ENCODE results near the gene DOCK7. TPM values are rescaled to one million over a fixed set of nuclear protein-coding genes. Genes with fewer than 3 reads are reported as not detected.

DOCK7 gene
- total RNA-seq, 1 experiment from 2014 or later, result 46.9 TPM

GRCh38 chr1:62728963-62729362 lies 40.8 kb upstream of the DOCK7 start:
- no peak for TF ChIP-seq CTCF (IDR thresholded peaks at IDR 0.05; ENCODE audit: unreplicated experiment)
- H3K4me3 Mint-ChIP-seq (ENCODE audit: unreplicated experiment), result no peak overlapping the region
- no peaks in the 10 kb centered on the region for H3K9me3 Mint-ChIP-seq (ENCODE audit: unreplicated experiment)
- no TSS peak for BruUV-seq (replicated peaks)
- POLR2A ChIA-PET, result interaction anchor here (0.7 kb wide), 1 partner anchor 345 kb away, joined by 3 read pairs; no protein-coding TSS in a partner anchor
- no peak overlapping the region for H3K27ac Mint-ChIP-seq (ENCODE audit: low read depth, unreplicated experiment)
- no peaks in the 10 kb centered on the region for H3K27me3 Mint-ChIP-seq (ENCODE audit: insufficient read depth, unreplicated experiment)
- no peak for DNase-seq (ENCODE audit: unreplicated experiment)
- CTCF ChIA-PET, result interaction anchor here (0.6 to 1.4 kb wide), 3 partner anchors 33 to 221 kb away, joined by 3 to 5 read pairs (median 4); no protein-coding TSS in a partner anchor
- H3K4me1 Mint-ChIP-seq (ENCODE audit: insufficient read depth, unreplicated experiment), result peaks cover 5% of the 10 kb centered on the region
- H3K36me3 Mint-ChIP-seq (ENCODE audit: insufficient read depth, unreplicated experiment), result no peaks in the 10 kb centered on the region
- intact Hi-C loops (cut with micrococcal nuclease), result no loop called here

- ChIA-PET CTCF (interaction anchor here (0.8 to 1.4 kb wide), 3 partner anchors 22 to 220 kb away, joined by 3 to 4 read pairs (median 3); no protein-coding TSS in a partner anchor), POLR2A (no interaction called here)
- no TSS peak for BruUV-seq (replicated peaks)
- intact Hi-C loops (cut with micrococcal nuclease), result no loop called here
- Mint-ChIP-seq H3K9me3 (ENCODE audit: unreplicated experiment) (no peaks in the 10 kb centered on the region), H3K36me3 (ENCODE audit: insufficient read depth, unreplicated experiment) (no peaks in the 10 kb centered on the region), H3K4me3 (ENCODE audit: unreplicated experiment) (no peak overlapping the region), H3K27ac (ENCODE audit: low read depth, unreplicated experiment) (no peak overlapping the region), H3K27me3 (ENCODE audit: insufficient read depth, unreplicated experiment) (no peaks in the 10 kb centered on the region), H3K4me1 (ENCODE audit: insufficient read depth, unreplicated experiment) (peaks cover 5% of the 10 kb centered on the region)
- no peak for TF ChIP-seq CTCF (IDR thresholded peaks at IDR 0.05; ENCODE audit: unreplicated experiment)
- DNase-seq (ENCODE audit: unreplicated experiment), result no peak
These were observed 39.6 kb upstream of the DOCK7 start for GRCh38 chr1:62727656-62728407.

- POLR2A ChIA-PET, result interaction anchor here (1.5 kb wide), 1 partner anchor 20 kb away, joined by 3 read pairs; no protein-coding TSS in a partner anchor
- BruUV-seq (replicated peaks), result no TSS peak
- TF ChIP-seq CTCF (IDR thresholded peaks at IDR 0.05; ENCODE audit: unreplicated experiment), result no peak
- Mint-ChIP-seq H3K27ac (ENCODE audit: low read depth, unreplicated experiment) (no peak overlapping the region), H3K36me3 (ENCODE audit: insufficient read depth, unreplicated experiment) (no peaks in the 10 kb centered on the region), H3K4me3 (ENCODE audit: unreplicated experiment) (no peak overlapping the region), H3K4me1 (ENCODE audit: insufficient read depth, unreplicated experiment) (peaks cover 5% of the 10 kb centered on the region), H3K9me3 (ENCODE audit: unreplicated experiment) (no peaks in the 10 kb centered on the region), H3K27me3 (ENCODE audit: insufficient read depth, unreplicated experiment) (no peaks in the 10 kb centered on the region)
- CTCF ChIA-PET, result interaction anchor here (0.6 to 2.6 kb wide), 3 partner anchors 11 to 220 kb away, joined by 3 to 9 read pairs (median 3); no protein-coding TSS in a partner anchor
- intact Hi-C loops (cut with micrococcal nuclease), result no loop called here
- DNase-seq (ENCODE audit: unreplicated experiment), result no peak
These were observed 37.8 kb upstream of the DOCK7 start for GRCh38 chr1:62726011-62726442.

GRCh38 chr1:62725255-62725654 lies 37.1 kb upstream of the DOCK7 start:
- Mint-ChIP-seq H3K27ac (ENCODE audit: low read depth, unreplicated experiment) (no peak overlapping the region), H3K27me3 (ENCODE audit: insufficient read depth, unreplicated experiment) (no peaks in the 10 kb centered on the region), H3K9me3 (ENCODE audit: unreplicated experiment) (no peaks in the 10 kb centered on the region), H3K36me3 (ENCODE audit: insufficient read depth, unreplicated experiment) (no peaks in the 10 kb centered on the region), H3K4me3 (ENCODE audit: unreplicated experiment) (no peak overlapping the region), H3K4me1 (ENCODE audit: insufficient read depth, unreplicated experiment) (peaks cover 5% of the 10 kb centered on the region)
- intact Hi-C loops (cut with micrococcal nuclease), result no loop called here
- BruUV-seq (replicated peaks), result no TSS peak
- CTCF ChIA-PET, result interaction anchor here (0.9 to 2.6 kb wide), 3 partner anchors 12 to 21 kb away, joined by 3 to 9 read pairs (median 3); no protein-coding TSS in a partner anchor
- POLR2A ChIA-PET, result interaction anchor here (1.5 kb wide), 1 partner anchor 21 kb away, joined by 3 read pairs; no protein-coding TSS in a partner anchor
- DNase-seq (ENCODE audit: unreplicated experiment), result peak; percentile 4
- no peak for TF ChIP-seq CTCF (IDR thresholded peaks at IDR 0.05; ENCODE audit: unreplicated experiment)
